A172 (cell line): Measurements from ENCODE around the gene CMC1. TPM values are rescaled to one million over a fixed set of nuclear protein-coding genes. Genes with fewer than 3 reads are reported as not detected.
A peak's percentile ranks its signal among the peaks of the same experiment; 100 is the strongest.
"Not testable (repeated sequence)": the region's sequence is repeated elsewhere in the genome, so short reads cannot be mapped to it uniquely, and the experiment has no call there.

Experiments
- DNase-seq: peaks from one replicate; pipeline ENCODE4 v3.0.0-alpha.2; 2015; ENCODE audit warnings: low spot score
- total RNA-seq: library from RNA; depleted of rRNA; stranded (reverse); fragments of >200 nt; shearing (Covaris generic); gene quantifications from 2 replicates; pipeline ENCODE4 v1.2.3, GENCODE V29; 2014

The CMC1 gene
- total RNA-seq, 1 experiment from 2014 or later, result 18.1 TPM

GRCh38 chr3:28244491-28244890 is 3.1 kb downstream of the CMC1 start:
- no peak for DNase-seq

GRCh38 chr3:28247286-28247685 is 5.9 kb downstream of the CMC1 start:
- DNase-seq, result no peak

- DNase-seq, result no peak
Measured at GRCh38 chr3:28250999-28251398, 9.6 kb downstream of the CMC1 start.

GRCh38 chr3:28252001-28252431 is 10.6 kb downstream of the CMC1 start:
- no peak for DNase-seq

- no peak for DNase-seq
Measured at GRCh38 chr3:28253040-28253715, 11.8 kb downstream of the CMC1 start.

GRCh38 chr3:28262001-28262400 is 20.6 kb downstream of the CMC1 start:
- DNase-seq, result no peak

GRCh38 chr3:28265641-28266040 is 24.2 kb downstream of the CMC1 start:
- no peak for DNase-seq

GRCh38 chr3:28267984-28268849 is 26.8 kb downstream of the CMC1 start:
- no peak for DNase-seq

- no peak for DNase-seq
Measured at GRCh38 chr3:28268989-28269388, 27.6 kb downstream of the CMC1 start.

GRCh38 chr3:28269884-28270283 is 28.5 kb downstream of the CMC1 start:
- DNase-seq, result not testable (repeated sequence)

GRCh38 chr3:28273837-28274236 is 32.4 kb downstream of the CMC1 start:
- DNase-seq, result no peak

GRCh38 chr3:28278918-28279317 is 37.5 kb downstream of the CMC1 start:
- DNase-seq, result no peak

- DNase-seq, result no peak
Measured at GRCh38 chr3:28279770-28280169, 38.4 kb downstream of the CMC1 start.

- DNase-seq, result no peak
Measured at GRCh38 chr3:28280781-28281180, 39.4 kb downstream of the CMC1 start.

- DNase-seq, result peak; percentile 59
Measured at GRCh38 chr3:28286595-28286994, 45.2 kb downstream of the CMC1 start.

- DNase-seq, result no peak
Measured at GRCh38 chr3:28287046-28287445, 45.6 kb downstream of the CMC1 start.

GRCh38 chr3:28290863-28291300 is 49.5 kb downstream of the CMC1 start:
- no peak for DNase-seq

- no peak for DNase-seq
Measured at GRCh38 chr3:28291577-28291976, 50.2 kb downstream of the CMC1 start.

GRCh38 chr3:28292622-28293021 is 51.2 kb downstream of the CMC1 start:
- no peak for DNase-seq

- DNase-seq, result no peak
Measured at GRCh38 chr3:28294667-28295413, 53.4 kb downstream of the CMC1 start.

GRCh38 chr3:28295898-28296490 is 54.6 kb downstream of the CMC1 start:
- no peak for DNase-seq

GRCh38 chr3:28299705-28300104 is 58.3 kb downstream of the CMC1 start:
- no peak for DNase-seq
